PC-9 (cell line): ENCODE data around the gene IFT22. TPM values are rescaled to one million over a fixed set of nuclear protein-coding genes. Genes with fewer than 3 reads are reported as not detected.

Source experiments
- total RNA-seq: library from RNA; stranded (reverse); gene quantifications from 2 replicates; pipeline ENCODE4 v1.2.3, GENCODE V29; 2021

Gene IFT22
- total RNA-seq, 1 experiment from 2014 or later: 53.0 TPM

Other genes starting within 250 kb of the IFT22 start
- 72.3 and 81.6 TPM in 2 replicates for gene TRIM56, start 236.3 kb downstream of the IFT22 start, total RNA-seq
- gene SERPINE1, start 194.7 kb downstream of the IFT22 start, total RNA-seq: 36.2 and 45.8 TPM in 2 replicates
- gene AP1S1, start 167.3 kb downstream of the IFT22 start, total RNA-seq: 227 and 308 TPM in 2 replicates
- gene VGF, start 156.2 kb downstream of the IFT22 start, total RNA-seq: 2.1 and 2.3 TPM in 2 replicates
- gene NAT16, start 141.5 kb downstream of the IFT22 start, total RNA-seq: not detected in 2 replicates
- not detected in 2 replicates for gene MOGAT3, start 120.8 kb downstream of the IFT22 start, total RNA-seq
- gene PLOD3, start 104.2 kb downstream of the IFT22 start, total RNA-seq: 93.2 and 105 TPM in 2 replicates
- 105 and 110 TPM in 2 replicates for gene ZNHIT1, start 103.6 kb downstream of the IFT22 start, total RNA-seq
- gene CLDN15, start 84.0 kb downstream of the IFT22 start, total RNA-seq: 16.0 and 17.2 TPM in 2 replicates
- gene FIS1, start 76.7 kb downstream of the IFT22 start, total RNA-seq: 184 and 200 TPM in 2 replicates
- gene COL26A1, start 41.1 kb upstream of the IFT22 start, total RNA-seq: 0.20 and 0.38 TPM in 2 replicates